Articular chondrocyte of knee joint (primary cell): ENCODE results near the gene SSC5D. TPM values are rescaled to one million over a fixed set of nuclear protein-coding genes. Genes with fewer than 3 reads are reported as not detected.

Experiments
- total RNA-seq: library from RNA; depleted of rRNA; stranded (reverse); fragments of >200 nt; gene quantifications from 2 replicates; pipeline ENCODE4 v1.2.3, GENCODE V29; 2012

The SSC5D gene
- 23.4 and 33.8 TPM in 2 replicates for total RNA-seq

DNA sequence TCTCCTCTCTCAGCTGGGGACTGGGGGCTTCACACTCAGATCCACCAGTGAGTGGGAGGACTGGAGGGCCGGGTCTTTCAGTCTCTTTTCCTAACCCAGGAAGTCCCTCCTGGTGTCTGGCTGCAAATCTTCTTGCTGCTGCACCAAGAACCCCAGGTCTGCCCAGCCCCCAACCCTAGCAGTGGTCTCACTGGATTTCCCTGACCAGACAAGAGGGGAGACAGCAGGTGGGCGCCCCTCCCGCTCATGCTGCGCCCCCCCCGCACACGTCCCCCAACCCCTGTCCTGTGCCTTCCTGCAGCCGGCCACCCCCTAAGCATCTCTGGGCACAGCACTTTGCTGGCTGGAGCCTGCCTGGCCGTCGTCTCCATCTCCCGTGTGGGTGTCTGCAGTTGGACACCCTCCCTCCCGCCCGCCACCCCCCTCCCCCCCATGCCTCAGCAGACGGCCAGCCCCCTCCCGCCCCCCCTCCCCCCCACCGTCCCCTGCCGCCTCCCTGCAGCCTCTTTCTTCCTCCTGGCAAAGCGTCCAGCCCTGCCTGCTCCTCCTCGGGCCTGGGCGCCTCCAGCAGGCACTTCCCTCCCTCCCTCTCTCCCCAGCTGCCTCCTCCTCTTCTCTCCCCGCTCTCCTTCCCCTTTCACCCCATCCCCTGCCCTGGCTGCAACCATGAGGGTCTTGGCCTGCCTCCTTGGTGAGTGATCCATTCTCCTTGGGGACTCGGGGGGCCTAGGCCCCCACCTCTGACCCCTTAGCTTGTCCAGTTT, at the start of gene SSC5D:
Gene SSC5D, plus strand, starts transcription at position 513 of the 764 bp plus-strand sequence. Its CDS starts 154 bp downstream, at position 667.

DNA sequence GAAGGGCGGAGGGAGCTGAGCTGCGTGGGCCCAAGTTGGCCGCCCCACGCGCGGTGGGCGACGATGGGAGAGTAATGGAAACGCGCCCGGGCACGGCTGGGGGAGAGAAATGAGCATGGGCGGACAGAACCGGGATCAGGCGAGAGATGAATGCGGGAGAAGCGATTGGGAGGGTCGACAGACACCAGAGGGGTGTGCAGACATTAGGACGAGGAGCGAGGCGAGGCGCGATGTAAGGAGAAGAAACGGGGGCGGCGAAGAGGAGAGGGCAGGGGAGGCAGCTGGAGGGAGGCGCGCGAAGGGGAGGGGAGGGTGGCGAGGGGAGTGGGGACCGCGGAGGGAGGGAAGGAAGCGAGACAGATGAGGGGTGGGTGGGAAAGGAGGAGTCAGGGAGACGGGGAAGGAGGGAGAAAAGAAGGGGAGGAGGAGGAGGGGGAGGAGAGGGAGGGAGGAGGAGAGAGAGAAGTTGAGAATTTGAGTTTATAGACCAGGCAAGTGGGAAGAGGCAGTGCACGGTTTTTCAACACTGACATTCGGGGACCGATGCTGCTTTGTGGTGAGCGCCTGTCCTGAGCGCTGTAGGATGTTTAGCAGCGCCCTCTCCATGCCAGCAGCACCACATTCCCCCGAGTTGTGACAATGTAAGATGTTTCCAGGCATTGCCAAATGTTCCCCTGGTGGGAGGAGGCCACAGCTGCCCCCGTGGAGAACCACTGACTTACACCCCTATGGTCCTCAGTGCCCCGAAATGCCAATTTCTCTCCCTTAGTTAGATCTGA, 45.0 kb upstream of the SSC5D start, which contains the start of gene SHISA7:
Gene SHISA7, minus strand, starts transcription at position 256 of the 779 bp plus-strand sequence. CDS start 437 bp downstream, outside the sequence.

DNA sequence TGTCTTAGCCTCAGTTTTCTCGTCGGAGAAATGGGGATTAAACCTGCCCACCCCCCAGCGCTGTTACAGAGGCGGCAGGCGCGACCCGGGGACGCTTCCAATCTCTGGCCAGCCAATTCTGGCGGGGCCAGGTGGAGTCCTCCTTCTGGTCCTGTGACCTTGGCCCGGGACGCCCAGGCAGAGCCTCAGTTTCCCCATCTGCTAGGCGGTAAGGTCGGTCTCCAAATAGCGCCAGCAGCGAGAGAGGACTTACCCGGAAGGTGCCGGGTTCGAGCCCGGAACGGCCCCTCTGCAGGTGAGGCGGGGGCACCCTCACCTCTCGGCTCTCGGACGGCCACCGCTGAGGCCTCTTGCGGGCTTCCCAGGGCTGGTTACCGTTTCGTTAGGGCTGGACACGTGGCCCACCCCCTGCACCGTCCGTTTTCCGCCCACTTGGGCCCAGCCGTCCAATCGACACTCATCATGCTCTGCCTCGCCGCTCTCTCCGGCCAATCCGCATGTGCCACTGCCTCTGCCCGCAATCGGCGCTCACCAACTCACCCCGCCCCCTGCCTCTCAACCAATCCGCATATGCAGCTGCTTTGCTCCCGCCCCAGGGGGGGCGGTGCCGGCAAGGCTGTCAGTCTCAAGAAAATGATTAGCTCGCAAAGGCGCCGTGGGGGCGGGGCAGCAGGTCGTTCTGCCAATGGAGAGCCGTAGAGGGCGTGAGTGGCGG, 26.8 kb upstream of the SSC5D start, which contains the start of gene ISOC2:
Gene ISOC2, minus strand, starts transcription at position 384 of the 715 bp plus-strand sequence. CDS start 5,156 bp downstream, outside the sequence.

DNA sequence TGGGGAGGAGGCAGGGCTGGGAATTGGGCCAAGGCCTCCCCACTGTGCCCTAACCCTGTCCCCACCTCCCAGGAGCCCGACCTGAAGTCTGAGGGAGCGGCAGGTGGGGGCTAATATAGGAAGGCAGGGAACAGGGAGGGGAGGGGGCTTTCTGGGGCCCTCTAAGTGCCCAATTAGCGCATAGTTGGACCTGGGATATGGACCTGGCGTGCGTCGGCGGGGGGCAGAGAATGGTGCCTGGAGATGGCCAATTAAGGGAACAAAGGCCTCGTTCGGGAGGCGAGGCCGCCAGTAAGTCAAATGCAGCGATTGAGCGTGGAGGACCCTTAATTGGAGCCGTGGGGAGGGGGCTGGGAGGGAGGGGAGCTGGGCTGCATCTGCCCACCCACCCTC, 23.6 kb upstream of the SSC5D start, which contains the start of gene C19orf85:
Gene C19orf85, minus strand, starts transcription at position 90 of the 393 bp plus-strand sequence. CDS start 197 bp downstream, outside the sequence.

DNA sequence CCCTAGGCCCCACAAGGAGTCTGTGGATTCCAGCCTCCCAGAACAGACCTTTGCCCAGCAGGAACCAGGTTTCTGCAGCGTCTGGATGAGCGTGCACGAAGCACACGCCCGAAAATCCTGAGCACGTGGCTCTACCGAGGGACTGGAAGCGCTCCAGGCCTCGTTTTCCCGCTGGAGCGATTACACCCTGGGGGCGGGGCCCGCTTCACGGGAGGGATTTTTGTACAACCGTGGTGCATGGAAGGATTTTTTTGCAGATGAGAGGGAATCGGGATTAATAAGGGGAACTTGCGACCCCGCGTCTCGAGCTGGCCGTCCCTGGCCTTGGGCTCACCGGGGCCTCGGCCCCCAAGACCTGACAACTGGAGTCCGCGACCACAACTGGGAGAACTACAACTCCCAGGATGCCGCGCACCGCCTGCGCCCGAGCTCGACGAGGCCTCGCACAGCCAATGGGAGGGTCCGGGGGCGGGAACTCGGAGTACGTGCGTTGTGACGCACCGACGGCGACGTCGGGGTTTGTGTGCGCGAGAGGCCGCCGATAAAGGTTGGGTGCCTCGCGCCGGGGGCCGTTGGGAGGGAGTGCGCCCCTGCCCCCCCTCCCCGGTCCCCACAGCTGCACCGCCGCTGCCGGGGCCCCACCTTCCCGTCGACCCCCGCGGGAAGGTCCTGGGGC, 12.0 kb upstream of the SSC5D start, which contains the start of gene ZNF628:
Gene ZNF628, plus strand, starts transcription at position 518 of the 676 bp plus-strand sequence. CDS start 3,294 bp downstream, outside the sequence.

DNA sequence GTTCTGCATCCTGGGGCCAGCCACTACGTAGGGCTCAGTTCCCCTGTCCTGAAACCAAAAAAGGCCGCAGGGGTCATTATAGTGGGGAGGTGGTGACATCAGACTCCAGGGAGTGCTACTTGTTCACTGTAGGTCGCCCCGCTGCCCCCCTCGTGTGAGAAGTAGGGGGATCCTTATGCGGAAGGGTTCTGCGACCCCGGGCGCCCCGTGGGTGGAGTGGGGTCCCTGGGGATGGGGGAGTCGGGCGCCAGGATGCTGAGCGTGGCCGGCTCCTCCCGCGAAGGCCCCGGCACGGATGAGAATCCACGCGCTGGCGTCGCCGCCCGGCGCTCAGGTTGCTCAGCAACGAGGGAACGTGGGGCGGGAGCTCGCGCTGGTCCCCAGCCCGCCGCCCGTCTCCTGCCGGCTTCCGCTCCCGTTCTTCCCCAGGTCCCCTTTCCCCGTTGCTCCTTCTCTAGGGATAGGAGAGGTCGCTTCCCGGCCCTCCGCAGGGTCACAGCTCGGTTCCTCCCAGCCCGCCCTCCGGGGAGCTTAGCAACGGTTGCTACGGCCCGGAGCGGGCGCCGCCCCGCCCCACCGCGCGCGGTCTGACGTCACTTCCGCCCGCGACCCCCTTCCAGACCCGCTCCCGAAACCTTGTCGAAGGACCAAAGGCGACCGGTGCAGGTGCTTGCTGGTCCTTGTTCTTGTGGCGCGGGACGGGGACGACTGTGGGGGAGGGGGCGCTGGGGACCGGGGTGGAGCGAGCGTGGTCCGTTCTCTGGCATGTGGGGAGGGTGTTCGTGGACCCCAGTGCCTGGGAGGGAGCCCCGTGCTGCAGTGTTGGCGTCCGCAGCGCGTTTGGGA, 3.4 kb upstream of the SSC5D start, which contains the start of gene NAT14:
Gene NAT14, plus strand, starts transcription at position 596 of the 846 bp plus-strand sequence. CDS start 521 bp downstream, outside the sequence.

DNA sequence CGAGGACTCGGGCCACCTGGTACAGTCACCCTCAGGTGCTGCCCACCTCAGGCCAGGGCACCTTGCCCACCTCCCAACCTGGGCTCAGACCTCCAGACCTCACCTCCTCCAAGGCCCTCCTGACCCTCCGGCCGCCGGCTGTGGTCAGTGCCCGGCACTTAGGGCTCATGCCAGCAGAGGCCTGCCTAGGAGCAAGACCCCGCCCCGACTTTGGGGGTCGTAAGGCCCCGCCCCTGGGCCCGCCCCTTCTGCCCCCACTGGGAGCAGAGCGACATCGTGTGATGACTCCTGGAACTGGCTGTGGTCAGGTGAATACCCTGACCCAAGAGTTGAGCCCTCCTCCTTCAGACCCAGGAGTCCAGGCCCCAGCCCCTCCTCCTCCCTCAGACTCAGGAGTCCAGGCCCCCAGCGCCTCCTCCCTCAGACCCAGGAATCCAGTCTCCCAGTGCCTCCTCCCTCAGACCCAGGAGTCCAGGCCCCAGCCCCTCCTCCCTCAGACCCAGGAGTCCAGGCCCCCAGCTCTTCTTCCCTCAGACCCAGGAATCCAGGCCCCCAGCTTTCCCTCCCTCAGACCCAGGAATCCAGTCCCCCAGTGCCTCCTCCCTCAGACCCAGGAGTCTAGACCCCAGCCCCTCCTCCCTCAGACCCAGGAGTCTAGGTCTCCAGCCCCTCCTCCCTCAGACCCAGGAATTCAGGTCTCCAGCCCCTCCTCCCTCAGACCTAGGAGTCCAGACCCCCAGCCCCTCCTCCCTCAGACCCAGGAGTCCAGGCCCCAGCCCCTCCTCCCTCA, 48.9 kb downstream of the SSC5D start, which contains the start of gene SBK2:
Gene SBK2, minus strand, starts transcription at position 183 of the 790 bp plus-strand sequence. CDS start 839 bp downstream, outside the sequence.

DNA sequence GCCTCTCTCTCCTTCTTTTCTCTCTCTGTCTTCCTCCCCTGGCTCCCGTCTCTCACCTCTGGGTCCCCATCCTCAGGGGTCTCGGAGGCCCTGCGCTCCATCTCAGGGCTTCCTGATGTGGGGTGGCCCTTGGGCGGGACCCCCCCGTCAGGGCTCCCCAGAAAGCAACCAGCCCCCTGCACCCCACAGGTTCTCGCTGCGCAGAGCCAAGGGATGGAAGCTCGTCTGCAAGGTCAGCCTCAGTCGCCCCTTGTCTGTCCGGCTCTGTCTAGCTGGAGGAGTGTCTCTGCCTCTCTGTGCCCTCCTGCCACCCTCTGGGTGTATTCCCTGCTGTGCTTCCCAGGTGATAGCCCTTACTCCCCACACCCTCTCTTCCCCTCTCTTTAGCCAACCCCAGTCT, 57.2 kb downstream of the SSC5D start, which contains the start of gene SBK3:
Gene SBK3, minus strand, starts transcription at position 101 of the 400 bp plus-strand sequence. Its CDS starts 0 bp downstream, at position 101.

Other genes starting within 250 kb of the SSC5D start
- 26.1 and 27.7 TPM in 2 replicates for gene PPP6R1, start 229.4 kb upstream of the SSC5D start, total RNA-seq
- 23.0 and 25.6 TPM in 2 replicates for gene HSPBP1, start 208.3 kb upstream of the SSC5D start, total RNA-seq
- gene BRSK1, start 204.4 kb upstream of the SSC5D start, total RNA-seq: 0.65 TPM in 2 replicates
- not detected in 2 replicates for gene TMEM150B, start 163.1 kb upstream of the SSC5D start, total RNA-seq
- 5.0 and 5.6 TPM in 2 replicates for gene KMT5C, start 148.6 kb upstream of the SSC5D start, total RNA-seq
- not detected in 2 replicates for gene COX6B2, start 133.7 kb upstream of the SSC5D start, total RNA-seq
- gene GARIN5B, start 125.2 kb upstream of the SSC5D start, total RNA-seq: not detected in 2 replicates
- 1.2 and 1.4 TPM in 2 replicates for gene IL11, start 118.0 kb upstream of the SSC5D start, total RNA-seq
- gene TMEM190, start 111.6 kb upstream of the SSC5D start, total RNA-seq: not detected in 2 replicates
- gene TMEM238, start 104.1 kb upstream of the SSC5D start, total RNA-seq: not detected in 2 replicates
- 441 and 509 TPM in 2 replicates for gene RPL28, start 102.5 kb upstream of the SSC5D start, total RNA-seq
- 32.4 and 36.3 TPM in 2 replicates for gene UBE2S, start 80.6 kb upstream of the SSC5D start, total RNA-seq
- gene SHISA7, start 45.1 kb upstream of the SSC5D start, total RNA-seq: not detected in 2 replicates
- gene ISOC2, start 26.8 kb upstream of the SSC5D start, total RNA-seq: 48.6 and 53.3 TPM in 2 replicates
- not detected in 2 replicates for gene C19orf85, start 23.7 kb upstream of the SSC5D start, total RNA-seq
- gene ZNF628, start 11.8 kb upstream of the SSC5D start, total RNA-seq: 2.1 and 2.7 TPM in 2 replicates
- 3.8 and 5.6 TPM in 2 replicates for gene NAT14, start 3.2 kb upstream of the SSC5D start, total RNA-seq
- not detected in 2 replicates for gene SBK2, start 48.7 kb downstream of the SSC5D start, total RNA-seq
- gene SBK3, start 57.1 kb downstream of the SSC5D start, total RNA-seq: 0.11 TPM in 1 of 2 replicates, not detected in the other
- 6.5 and 8.9 TPM in 2 replicates for gene ZNF579, start 92.4 kb downstream of the SSC5D start, total RNA-seq
- 3.4 and 5.1 TPM in 2 replicates for gene FIZ1, start 111.1 kb downstream of the SSC5D start, total RNA-seq
- 6.6 and 7.1 TPM in 2 replicates for gene ZNF524, start 111.9 kb downstream of the SSC5D start, total RNA-seq
- gene ZNF865, start 117.2 kb downstream of the SSC5D start, total RNA-seq: 1.2 and 1.3 TPM in 2 replicates
- 4.7 and 6.2 TPM in 2 replicates for gene ZNF784, start 136.1 kb downstream of the SSC5D start, total RNA-seq
- gene ZNF580, start 152.6 kb downstream of the SSC5D start, total RNA-seq: 5.3 and 8.6 TPM in 2 replicates
- 17.6 and 20.4 TPM in 2 replicates for gene ZNF581, start 155.2 kb downstream of the SSC5D start, total RNA-seq
- 6.9 and 7.4 TPM in 2 replicates for gene CCDC106, start 159.8 kb downstream of the SSC5D start, total RNA-seq
- 65.0 and 66.0 TPM in 2 replicates for gene U2AF2, start 166.6 kb downstream of the SSC5D start, total RNA-seq
- gene EPN1, start 186.8 kb downstream of the SSC5D start, total RNA-seq: 48.3 and 57.5 TPM in 2 replicates
- not detected in 2 replicates for gene NLRP9, start 250.0 kb downstream of the SSC5D start, total RNA-seq